ENCODE measurements around the gene F5. TPM values are rescaled to one million over a fixed set of nuclear protein-coding genes. Genes with fewer than 3 reads are reported as not detected.

Gene F5
- total RNA-seq, result 1 to 10 TPM; 9.3 to 9.4 TPM

DNA sequence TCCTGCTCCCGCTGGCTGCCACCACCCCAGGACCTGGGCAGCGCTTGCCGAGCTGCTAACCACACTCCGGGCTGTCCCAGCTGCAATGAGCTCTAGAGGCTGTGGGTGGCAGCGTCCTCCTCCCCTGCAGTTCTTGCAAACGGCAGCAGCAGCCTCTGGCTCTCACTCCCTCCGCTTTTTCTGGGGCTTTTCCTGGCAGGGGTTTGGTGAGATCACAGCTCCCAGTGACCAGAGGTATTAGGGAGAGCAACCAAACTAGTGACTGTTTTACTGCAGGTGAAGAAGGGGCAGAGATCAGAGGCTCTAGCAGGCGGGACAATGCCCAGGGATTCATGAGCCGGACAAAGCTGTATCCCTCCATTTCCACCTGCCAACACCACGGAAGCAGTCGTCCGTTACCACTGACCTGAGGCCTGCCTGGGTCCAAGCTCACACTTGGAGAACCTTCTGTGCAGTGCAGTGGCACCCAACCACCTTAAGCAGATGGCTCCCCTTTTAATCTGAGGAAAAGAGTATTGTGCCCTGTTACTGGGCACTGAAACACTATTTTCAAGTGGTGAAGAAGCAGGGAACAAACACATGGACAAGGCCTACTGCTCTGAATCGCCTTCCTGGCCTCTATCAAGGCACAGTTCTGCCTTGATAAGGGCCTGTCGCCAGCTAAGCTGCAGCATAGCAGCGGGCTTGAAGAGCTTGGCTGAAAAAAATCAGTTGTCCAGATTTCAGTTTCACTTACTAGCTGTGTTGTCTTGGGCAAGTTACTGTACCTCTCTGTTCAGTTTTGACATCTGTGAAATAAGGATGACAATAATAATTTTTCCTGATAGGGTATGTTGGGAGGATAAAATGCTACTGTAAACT is at the start of gene F5:
Gene F5, minus strand, starts transcription at position 87 of the 861 bp plus-strand sequence. CDS start 95 bp downstream, outside the sequence.

DNA sequence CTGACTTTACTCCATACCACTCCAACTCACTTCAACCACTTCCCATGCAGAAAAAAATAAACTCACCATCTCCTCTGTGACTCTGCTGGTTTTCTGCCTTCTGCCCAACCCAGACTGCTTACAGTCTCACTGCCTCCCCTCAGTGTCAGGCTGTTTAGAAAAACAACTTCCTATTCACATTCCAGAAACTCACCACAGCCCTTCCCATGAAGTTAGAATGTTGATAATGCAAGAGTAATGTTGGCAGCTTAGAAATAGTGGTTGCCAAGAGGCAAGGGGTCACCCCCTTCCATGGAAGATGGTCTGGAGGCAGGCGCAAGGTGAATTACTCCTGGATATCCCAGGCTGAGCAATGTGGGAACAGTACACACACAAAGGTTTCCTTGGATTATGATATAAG is 43.7 kb upstream of the F5 start, which contains the start of gene SELP:
Gene SELP, minus strand, starts transcription at position 119 of the 400 bp plus-strand sequence. Its CDS starts 50 bp downstream, at position 69.

DNA sequence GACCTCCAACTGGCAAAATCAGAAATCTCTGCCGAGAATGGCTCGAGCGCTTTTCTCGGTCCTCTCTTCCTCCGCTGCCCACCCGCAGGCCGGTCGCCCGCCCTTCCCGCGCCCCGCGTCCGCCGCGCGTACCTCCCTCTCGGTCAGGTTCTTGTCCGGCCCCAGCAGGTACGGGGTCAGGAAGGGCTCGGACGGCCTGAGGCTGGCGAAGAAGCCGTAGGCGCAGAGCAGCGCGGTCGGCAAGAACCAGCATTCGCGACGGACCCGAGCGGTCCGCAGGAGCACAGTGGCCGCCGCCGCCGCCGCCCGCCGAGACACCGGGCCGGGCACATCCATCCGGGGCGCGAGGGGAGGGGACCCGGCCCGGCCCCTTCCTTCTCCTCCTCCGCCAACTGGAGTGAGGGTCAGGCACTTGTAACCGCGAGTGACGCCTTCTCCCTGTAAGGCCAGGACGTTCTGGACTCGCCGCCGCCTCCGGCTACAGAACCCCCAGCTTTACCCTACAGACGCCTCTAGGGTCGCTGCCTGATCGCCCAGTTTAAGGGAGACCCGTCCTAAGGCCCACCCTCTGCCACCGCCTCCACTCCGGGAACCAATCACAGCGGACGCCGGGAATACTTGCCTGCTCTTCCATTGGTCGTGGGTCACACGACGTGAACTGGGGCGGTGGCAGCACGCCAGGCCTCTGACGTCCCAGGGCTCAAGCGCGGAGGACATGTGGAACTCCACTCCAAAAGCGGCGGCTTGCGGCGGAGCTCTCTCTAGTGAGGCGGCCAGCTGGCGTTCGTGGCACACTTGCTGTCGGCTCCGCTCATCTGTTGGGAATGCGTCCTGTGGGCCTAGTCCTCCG is 100.6 kb downstream of the F5 start, which contains the start of gene SLC19A2:
Gene SLC19A2, minus strand, starts transcription at position 514 of the 850 bp plus-strand sequence. Its CDS starts 178 bp downstream, at position 336.

Other genes starting within 250 kb of the F5 start
- gene NME7, start 218.7 kb downstream of the F5 start, total RNA-seq, result 10 to 100 TPM in 1 of 2 experiments, 1 to 10 TPM in 1; 9.8 to 11.2 TPM
- 10 to 100 TPM; 21.1 to 23.0 TPM for gene BLZF1, start 218.3 kb downstream of the F5 start, total RNA-seq
- gene CCDC181, start 159.0 kb downstream of the F5 start, total RNA-seq, result not detected
- gene SLC19A2, start 100.5 kb downstream of the F5 start, total RNA-seq, result 1 to 10 TPM; 6.0 to 6.2 TPM
- gene SELP, start 43.6 kb upstream of the F5 start, total RNA-seq, result under 1 TPM; 0.19 to 0.66 TPM
- 100 to 1,000 TPM; 515 to 529 TPM for gene SELL, start 125.1 kb upstream of the F5 start, total RNA-seq
- not detected for gene SELE, start 147.6 kb upstream of the F5 start, total RNA-seq
- 10 to 100 TPM; 12.7 to 13.1 TPM for gene METTL18, start 208.4 kb upstream of the F5 start, total RNA-seq

Measured in activated naive CD4-positive, alpha-beta T cell treated with anti-CD3 and anti-CD28 coated beads, Interleukin-2, amount 10 ng/mL, durations not matched to agents 5 hours and 36 hours (primary cell).